Nucleus accumbens (tissue), 56 donors: ENCODE data around the gene TNFSF12.

Experiments used
- DNase-seq, 56 donors: peaks; one replicate each; lab custom pipeline; 2025; lab: John Stamatoyannopoulos, UW

TNFSF12 gene

DNA sequence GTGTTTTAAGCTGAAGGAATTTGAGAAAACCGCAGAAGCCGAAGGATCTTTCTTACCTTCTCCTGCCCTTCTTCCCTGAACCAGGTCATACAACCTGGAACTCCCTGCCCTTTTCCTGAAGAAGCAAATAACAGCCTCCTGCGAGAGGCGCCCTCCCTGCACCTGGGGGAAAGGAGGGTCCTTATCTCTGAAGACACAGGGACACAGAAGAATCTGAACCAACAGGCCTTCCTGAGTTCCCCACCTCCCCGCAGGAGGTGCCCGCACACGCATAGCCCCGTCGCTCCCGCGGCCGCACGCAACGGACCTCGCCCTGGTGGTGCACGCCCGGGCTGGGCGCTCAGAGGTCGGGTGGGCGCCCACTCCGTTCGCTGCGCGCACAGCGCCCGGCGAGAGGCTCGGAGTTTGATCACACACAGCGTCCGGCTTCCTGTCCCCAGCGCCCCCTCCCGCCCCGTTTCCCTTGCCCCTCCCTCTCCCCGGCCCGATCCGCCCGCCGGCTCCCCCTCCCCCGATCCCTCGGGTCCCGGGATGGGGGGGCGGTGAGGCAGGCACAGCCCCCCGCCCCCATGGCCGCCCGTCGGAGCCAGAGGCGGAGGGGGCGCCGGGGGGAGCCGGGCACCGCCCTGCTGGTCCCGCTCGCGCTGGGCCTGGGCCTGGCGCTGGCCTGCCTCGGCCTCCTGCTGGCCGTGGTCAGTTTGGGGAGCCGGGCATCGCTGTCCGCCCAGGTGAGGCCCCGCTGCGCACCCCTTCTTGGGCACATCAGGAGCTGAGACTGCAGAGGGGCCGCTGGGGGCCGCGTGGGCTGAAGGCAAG, at the start of gene TNFSF12:
TNFSF12 (plus strand) TSS at position 474 of the 816 bp plus-strand sequence; CDS start at position 570, 96 bp downstream.
- peak in 33 of 56 donors; percentile 16 to 72 (median 41) for DNase-seq

DNA sequence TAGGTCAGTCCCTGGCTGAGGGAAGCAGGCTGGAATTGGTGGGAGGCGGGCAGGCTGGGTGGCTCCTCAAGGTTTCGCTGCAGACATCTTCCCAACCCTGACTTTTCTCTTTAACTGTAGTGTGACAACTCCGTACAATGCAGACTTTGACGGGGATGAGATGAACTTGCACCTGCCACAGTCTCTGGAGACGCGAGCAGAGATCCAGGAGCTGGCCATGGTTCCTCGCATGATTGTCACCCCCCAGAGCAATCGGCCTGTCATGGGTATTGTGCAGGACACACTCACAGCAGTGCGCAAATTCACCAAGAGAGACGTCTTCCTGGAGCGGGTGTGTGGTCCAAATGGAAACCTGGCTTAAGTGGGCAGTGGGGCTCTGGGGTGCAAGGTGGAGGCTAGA, 49.7 kb upstream of the TNFSF12 start:
- DNase-seq = no peak

- DNase-seq = no peak
These were observed 47.1 kb upstream of the TNFSF12 start for GRCh38 chr17:7501729-7502128.

DNA sequence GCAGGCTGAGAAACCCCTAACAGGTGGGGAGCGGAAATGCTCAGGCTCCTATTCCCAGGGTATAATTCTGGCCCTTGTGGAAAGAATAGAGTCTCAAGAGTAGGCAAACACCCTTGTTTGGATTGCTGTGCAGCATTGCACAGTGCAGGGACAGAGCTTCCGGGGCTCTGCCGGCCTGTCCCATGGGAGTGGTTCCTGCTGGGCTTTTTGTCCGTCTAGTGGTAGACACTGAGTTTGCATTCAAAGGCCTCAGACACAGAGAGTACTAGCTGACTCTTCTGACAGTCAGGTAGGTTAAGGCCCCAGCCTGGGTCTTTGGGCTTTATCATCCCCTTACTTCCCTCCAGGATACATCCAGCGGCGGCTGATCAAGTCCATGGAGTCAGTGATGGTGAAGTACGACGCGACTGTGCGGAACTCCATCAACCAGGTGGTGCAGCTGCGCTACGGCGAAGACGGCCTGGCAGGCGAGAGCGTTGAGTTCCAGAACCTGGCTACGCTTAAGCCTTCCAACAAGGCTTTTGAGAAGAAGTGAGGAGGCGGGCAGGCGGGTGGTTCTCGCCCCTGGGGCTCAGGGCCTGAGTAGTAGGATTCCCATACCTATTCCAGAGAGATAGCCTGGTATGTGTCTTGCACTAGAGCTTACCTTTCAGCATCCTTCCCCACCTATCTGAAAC, 46.5 kb upstream of the TNFSF12 start:
- DNase-seq = no peak

DNA sequence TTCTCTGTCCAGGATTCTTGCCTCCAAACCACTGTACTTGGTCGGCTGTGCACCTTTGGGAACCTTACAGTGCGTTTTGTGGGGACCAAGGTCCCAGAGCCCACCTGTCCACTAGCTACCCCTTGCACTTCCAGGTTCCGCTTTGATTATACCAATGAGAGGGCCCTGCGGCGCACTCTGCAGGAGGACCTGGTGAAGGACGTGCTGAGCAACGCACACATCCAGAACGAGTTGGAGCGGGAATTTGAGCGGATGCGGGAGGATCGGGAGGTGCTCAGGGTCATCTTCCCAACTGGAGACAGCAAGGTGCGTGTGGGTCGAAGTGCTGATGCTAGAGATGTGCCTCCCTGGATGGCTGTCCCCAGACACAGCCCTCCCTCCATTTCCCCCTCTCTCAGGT, 45.9 kb upstream of the TNFSF12 start:
- DNase-seq = no peak

GRCh38 chr17:7503521-7503920, 45.3 kb upstream of the TNFSF12 start:
- no peak for DNase-seq

DNA sequence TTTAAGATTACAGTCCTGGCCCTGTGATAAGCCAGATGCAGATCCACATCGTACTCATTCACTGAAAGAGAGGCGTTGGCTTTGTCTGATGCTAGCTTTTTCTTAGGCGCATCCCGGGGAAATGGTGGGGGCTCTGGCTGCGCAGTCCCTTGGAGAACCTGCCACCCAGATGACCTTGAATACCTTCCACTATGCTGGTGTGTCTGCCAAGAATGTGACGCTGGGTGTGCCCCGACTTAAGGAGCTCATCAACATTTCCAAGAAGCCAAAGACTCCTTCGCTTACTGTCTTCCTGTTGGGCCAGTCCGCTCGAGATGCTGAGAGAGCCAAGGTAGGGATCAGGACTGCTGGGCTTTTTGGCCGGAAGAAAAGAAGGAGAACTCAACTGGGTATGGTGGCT, 40.7 kb upstream of the TNFSF12 start:
- no peak for DNase-seq

DNA sequence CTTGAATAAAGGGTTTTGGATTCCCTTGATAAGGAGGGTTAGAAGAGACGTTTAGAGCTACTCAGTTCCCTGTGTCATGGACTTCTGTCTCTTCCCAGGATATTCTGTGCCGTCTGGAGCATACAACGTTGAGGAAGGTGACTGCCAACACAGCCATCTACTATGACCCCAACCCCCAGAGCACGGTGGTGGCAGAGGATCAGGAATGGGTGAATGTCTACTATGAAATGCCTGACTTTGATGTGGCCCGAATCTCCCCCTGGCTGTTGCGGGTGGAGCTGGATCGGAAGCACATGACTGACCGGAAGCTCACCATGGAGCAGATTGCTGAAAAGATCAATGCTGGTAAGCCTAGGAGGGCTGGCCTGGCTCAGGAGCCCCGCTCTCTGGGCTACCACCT, 40.0 kb upstream of the TNFSF12 start:
- no peak for DNase-seq

GRCh38 chr17:7509937-7510336, 38.9 kb upstream of the TNFSF12 start:
- no peak for DNase-seq

- DNase-seq = no peak
These were observed 37.8 kb upstream of the TNFSF12 start for GRCh38 chr17:7511108-7511507.

- DNase-seq = no peak
These were observed 36.8 kb upstream of the TNFSF12 start for GRCh38 chr17:7512105-7512504.

GRCh38 chr17:7512824-7513540, 35.9 kb upstream of the TNFSF12 start:
- DNase-seq = no peak

- no peak for DNase-seq
These were observed 34.9 kb upstream of the TNFSF12 start for GRCh38 chr17:7513850-7514419.

DNA sequence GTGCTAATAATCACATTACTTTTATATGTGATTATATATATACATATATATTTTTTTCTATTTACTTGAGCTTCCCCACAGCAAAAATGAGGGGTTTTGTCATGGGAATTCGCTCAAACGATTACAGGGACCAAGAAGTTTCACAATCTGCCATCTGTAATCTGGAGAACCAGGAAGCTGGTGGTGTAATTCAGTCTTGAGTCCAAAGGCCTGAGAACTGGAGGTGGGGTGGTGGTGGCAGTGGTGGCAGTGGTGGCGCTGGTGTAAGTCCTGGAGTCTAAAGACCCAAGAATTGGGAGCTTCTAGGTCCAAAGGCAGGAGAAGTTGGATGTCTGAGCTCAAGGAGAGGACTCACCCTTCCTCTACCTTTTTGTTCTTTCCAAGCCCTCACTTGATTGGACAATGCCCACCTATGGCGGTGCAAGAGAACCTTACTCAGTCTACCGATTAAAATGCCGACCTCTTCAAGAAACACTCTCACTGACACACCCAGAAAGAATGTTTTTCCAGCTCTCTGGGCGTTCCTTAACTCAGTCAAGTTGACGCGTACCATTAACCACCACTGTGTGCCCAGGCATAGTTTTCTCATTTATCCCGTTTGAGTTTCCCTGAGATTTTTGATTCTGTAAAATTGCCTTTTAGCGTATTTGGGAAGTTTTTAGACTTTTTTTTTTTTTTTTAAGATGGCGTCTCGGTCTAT, 32.8 kb upstream of the TNFSF12 start:
- DNase-seq = no peak

DNA sequence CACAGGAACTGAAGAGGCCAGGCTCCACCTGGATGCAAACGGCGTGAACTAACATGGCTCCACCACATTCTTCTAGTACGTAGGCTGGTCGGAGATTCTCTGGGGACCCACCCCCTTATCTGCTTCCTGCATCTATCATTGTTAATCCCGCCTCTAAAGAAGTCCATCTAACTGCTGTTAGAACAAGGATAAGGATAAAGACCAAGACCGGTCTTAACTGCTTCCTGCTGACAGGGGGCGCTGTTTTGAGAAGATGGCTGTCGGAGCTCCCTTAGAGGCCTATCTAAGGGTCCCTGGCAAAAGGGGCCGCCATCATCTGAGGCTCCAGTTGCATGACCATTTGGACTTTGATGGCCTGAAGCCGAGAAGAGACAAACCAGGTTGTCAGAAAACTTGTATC, 25.8 kb upstream of the TNFSF12 start:
- peak in 1 of 56 donors; percentile 12 for DNase-seq

DNA sequence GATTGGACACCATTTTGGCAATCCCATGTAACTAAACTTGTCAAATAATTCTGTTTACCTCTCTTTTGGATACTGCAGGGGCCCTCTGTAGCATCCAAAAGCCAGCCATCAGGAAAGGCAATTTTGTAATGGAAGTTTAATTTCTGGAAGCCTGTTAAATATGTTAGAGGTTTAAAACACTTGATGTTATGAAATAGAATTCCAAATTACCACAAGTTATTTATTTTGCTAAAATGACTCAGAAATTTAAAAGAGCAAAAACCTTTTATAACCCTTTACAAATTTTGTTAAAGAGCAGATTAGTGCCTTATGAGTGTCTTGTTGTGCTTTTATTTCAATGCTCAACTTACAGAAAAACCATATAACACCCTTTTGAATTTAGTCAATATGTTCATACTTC, 20.0 kb upstream of the TNFSF12 start:
- no peak for DNase-seq

GRCh38 chr17:7530023-7530900, 18.6 kb upstream of the TNFSF12 start:
- no peak for DNase-seq

GRCh38 chr17:7538050-7538449, 10.8 kb upstream of the TNFSF12 start:
- DNase-seq = no peak

- no peak for DNase-seq
These were observed 9.8 kb upstream of the TNFSF12 start for GRCh38 chr17:7538891-7539545.
